Stomach (tissue), 4 donors: Measurements from ENCODE around the gene BCO1.

Experiments used
- EP300 ChIP-seq: sonication (generic); formaldehyde crosslinking; IDR thresholded peaks from one replicate; pipeline ENCODE4 v1.6.1; 2017; ENCODE audit warnings: antibody characterized with exemption
- POLR2A ChIP-seq, 4 donors: fragments of 450-650 bp; IDR thresholded peaks; one replicate each; pipeline ENCODE4 v1.6.1; 2016; ENCODE audit warnings: antibody characterized with exemption in 4 of 4, control low read depth in 2 of 4, mild to moderate bottlenecking in 1 of 4, moderate library complexity in 1 of 4
- TF ChIP-seq, protein P1 (sequence below), 7 experiments: fragments of 450-650 bp in 4 of 7; fragments of 200-600 bp in 3 of 7; sonication (generic) in 3 of 7; IDR thresholded peaks; one replicate each; pipeline ENCODE4 v1.5.1; 2016 to 2019; ENCODE audit warnings: antibody characterized with exemption in 7 of 7, control low read depth in 2 of 7, mild to moderate bottlenecking in 1 of 7

DNA sequence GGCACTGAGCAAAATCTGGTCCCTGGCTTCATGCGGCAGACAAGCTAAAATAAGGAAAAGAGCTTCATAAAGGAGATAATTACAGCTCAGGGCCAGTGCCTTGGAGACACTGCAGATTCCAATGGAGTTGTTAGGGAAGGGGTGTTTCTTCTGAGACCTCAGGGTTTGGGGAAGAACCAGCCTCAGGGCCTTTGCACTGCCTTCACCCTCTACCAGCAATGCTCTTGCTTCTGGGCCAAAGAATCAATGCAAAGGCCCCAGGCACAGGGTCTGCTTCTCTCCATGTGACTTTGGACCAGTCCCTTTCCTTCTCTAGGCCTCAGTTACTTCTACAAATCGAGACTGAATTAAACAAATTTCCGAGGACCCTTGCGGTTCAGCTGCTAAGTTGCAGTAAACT lies 40.0 kb downstream of the BCO1 start:
- TF ChIP-seq POLR2A (IDR thresholded peaks at IDR 0.05) = no peak
- TF ChIP-seq, protein P1, sequence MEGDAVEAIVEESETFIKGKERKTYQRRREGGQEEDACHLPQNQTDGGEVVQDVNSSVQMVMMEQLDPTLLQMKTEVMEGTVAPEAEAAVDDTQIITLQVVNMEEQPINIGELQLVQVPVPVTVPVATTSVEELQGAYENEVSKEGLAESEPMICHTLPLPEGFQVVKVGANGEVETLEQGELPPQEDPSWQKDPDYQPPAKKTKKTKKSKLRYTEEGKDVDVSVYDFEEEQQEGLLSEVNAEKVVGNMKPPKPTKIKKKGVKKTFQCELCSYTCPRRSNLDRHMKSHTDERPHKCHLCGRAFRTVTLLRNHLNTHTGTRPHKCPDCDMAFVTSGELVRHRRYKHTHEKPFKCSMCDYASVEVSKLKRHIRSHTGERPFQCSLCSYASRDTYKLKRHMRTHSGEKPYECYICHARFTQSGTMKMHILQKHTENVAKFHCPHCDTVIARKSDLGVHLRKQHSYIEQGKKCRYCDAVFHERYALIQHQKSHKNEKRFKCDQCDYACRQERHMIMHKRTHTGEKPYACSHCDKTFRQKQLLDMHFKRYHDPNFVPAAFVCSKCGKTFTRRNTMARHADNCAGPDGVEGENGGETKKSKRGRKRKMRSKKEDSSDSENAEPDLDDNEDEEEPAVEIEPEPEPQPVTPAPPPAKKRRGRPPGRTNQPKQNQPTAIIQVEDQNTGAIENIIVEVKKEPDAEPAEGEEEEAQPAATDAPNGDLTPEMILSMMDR (IDR thresholded peaks at IDR 0.05) = no peak
- no peak for TF ChIP-seq EP300
